T-helper 2 cell treated with Interferon-gamma antibody and Interleukin-4, amounts not matched to agents 100 ng/mL and 5 ng/mL, for 36 hours (primary cell): ENCODE data around the gene FERMT3. TPM values are rescaled to one million over a fixed set of nuclear protein-coding genes. Genes with fewer than 3 reads are reported as not detected.

Experiments
- intact Hi-C: fragments of 100-400 bp; cut with micrococcal nuclease; formaldehyde crosslinking; loops from one replicate; pipeline ENCODE4 v1.15.1; 2023
- total RNA-seq: library from RNA; stranded (reverse); gene quantifications from 2 replicates; pipeline ENCODE4 v1.2.3, GENCODE V29; 2022

FERMT3 gene
- total RNA-seq, 1 donor from 2014 or later: 211 TPM

DNA sequence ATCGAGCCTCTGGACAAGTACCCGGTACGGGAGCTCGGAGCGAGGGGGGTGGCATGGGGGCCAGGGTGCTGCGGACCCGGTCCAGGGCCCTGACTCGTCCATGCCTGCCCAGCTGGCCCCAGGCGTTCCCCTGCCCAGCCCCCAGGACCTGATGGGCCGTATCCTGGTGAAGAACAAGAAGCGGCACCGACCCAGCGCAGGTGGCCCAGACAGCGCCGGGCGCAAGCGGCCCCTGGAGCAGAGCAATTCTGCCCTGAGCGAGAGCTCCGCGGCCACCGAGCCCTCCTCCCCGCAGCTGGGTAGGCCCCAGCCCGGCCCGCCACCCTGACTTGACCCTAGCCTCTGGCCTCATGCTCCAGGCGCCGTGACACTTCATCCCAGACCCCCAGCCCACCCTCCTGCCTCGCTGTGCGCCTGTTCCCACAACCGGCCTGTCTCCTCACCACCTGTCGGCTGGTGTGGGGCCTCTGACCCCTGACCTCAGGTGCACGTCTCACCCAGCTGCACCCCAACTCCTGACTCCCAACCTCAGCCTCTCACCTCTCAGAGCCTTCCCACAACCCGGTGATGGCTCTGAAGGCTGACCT is 52.5 kb downstream of the FERMT3 start:
- intact Hi-C loops: no loop called here

DNA sequence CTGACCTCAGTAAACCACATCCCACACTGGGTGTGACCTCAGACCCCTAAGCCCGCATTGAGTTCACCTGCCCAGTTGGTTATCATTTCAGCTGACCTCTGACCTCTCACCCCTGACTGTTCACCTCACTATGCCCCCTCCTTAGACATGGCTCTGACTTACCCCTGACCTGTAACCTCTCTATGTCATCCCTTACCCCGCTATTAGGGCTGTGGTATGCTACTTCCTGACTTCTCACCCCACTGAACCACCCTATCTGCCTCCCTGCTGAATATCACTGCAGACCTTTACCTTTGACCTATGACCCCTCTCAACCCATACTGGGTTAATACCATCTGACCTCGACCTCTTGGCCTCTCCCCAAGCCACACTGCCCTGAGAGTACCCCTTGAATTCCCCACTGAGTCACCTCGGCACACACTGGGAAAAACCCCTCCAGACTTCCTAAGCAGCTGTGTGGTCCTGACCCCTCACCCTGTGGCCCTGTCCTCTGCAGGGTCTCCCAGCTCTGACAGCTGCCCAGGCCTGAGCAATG is 53.1 kb downstream of the FERMT3 start:
- intact Hi-C loops: no loop called here

DNA sequence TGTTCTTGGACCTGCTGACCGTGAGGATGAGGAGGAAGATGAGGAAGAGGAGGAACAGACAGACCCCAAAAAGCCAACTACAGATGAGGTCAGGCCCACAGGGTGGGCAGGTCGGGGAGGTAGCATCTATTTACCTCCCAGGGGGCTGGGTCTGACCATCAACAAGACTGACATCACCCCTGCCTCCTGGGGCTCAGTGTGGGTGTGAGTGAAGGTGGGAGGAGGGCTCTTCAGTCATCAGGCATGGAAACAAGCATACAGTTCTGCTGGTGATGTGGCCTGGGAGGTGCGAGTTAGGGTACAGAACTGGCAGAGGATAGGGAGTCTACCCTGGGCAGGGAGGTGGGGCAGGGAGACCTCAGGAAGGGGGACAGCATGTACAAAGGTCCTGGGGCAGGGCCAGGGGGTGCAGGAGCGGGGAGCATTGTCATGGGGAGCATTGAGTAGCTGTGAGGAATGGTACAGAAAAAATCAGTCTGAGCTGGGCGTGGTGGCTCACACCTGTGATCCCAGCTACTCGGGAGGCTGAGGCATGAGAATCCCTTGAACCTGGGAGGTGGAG is 53.7 kb downstream of the FERMT3 start:
- intact Hi-C loops: no loop called here

DNA sequence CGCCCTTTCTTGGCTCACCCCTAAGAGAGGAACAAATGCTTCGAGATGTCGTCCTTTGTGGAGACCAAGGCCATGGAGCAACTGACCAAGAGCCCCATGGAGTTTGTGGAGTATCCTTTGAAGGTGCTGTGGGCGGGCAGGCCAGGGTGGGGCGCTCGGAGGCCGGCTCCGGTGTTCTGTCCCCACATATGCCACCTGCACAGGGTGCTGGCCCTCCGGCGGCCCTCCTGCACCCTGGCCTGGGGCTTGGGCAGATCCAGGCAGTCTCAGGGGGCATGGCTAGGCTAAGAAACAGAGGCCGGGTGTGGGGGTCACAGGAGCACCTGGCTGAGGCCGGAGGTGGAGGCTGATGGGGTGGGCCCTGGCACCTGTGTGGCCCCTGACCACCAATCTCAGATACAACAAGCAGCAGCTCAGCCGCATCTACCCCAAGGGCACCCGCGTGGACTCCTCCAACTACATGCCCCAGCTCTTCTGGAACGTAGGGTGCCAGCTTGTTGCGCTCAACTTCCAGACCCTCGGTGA is 55.1 kb downstream of the FERMT3 start:
- intact Hi-C loops: no loop called here

DNA sequence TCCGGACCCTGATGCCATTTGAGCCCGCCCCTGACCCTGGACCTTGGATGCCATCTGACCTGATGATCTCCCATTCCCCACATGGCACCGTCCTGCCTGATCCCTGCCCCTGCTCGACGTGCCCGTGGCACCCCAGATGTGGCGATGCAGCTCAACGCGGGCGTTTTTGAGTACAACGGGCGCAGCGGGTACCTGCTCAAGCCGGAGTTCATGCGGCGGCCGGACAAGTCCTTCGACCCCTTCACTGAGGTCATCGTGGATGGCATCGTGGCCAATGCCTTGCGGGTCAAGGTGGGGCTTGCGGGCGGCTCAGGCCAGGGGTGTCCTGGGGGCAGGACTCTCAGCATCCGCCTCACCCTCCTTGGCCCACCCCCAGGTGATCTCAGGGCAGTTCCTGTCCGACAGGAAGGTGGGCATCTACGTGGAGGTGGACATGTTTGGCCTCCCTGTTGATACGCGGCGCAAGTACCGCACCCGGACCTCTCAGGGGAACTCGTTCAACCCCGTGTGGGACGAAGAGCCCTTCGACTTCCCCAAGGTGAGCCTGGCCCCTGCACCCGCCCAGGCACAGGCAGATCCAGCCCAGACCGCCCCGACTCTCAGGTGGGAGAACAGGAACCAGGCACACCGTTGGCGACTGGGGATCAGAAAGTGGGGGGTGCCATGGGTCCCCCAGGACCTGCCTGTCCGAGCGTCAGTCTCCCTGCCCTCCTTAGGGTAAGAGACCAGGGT is 55.9 kb downstream of the FERMT3 start:
- intact Hi-C loops: no loop called here

DNA sequence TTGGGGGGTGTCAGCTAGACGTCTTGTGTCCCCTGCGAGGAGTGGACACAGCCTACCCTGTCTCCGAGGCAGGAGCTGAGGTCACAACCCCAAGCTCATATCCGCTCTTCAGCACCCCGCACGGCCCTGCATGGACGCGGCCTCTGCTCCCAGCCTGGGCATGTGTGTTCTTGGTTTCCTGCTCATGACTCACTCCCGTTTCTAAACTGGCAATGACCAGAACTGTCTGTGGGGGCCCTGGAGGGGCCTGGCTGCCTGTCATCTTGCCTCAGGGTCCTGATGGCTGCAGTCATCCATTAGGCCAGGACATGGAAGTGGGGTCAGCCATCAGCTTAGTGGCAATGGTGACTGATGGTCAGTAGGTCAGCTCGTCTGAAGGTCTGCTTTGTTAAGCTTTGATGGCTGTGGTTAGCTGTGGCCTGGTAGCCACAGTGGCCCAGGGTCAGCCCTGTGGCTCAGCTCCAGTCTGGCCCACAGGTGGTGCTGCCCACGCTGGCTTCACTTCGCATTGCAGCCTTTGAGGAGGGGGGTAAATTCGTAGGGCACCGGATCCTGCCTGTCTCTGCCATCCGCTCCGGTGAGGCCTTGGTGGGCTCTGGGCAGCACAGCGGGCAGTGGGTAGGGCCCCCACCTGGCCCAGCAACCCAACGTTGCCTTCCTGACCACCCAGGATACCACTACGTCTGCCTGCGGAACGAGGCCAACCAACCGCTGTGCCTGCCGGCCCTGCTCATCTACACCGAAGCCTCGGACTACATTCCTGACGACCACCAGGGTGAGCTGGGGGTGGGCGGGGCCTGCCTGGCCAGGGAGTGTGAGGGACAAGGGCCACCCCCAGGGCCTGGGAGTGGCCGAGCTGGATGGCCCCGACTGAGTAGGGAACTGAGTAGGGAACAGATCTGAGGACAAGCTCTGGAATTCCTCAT is 56.8 kb downstream of the FERMT3 start:
- intact Hi-C loops: no loop called here

DNA sequence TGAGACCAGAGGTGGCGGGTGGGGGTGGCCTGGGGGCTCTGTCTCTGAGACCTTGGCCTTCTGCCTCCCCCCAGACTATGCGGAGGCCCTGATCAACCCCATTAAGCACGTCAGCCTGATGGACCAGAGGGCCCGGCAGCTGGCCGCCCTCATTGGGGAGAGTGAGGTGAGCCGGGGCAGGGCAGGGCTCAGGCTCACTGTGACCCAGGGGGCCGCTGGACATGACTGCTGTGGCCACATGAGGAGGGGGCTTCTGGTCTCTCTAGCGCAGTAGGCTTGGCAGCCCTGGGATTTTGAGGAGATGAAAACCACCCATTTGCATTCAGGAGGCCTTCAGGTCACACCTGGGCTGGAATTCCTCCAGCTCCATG is 57.4 kb downstream of the FERMT3 start:
- intact Hi-C loops: no loop called here

DNA sequence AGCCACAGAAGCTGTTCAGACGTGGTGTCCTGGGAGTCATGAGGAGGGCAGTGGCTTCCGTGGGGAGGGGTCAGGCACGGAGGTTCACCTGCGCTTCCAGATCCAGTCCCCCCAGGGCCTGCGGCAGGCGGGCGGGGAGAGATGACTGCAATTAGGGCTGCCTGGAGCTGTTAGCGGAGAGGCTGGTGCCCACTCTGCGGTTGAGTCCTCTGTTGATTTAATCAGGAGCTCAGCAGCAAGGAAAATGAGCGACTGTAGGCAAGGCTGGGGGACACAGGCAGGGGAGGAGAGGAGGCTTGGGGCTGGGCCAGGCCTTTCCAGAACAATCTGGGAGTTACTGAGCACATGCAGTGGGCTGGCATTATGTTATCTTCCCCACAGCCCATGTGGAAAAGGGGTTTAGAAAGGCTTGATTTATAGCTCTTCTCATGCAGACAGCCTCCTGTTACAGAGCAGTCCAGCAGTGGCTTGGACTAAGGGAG is 57.9 kb downstream of the FERMT3 start:
- intact Hi-C loops: no loop called here

DNA sequence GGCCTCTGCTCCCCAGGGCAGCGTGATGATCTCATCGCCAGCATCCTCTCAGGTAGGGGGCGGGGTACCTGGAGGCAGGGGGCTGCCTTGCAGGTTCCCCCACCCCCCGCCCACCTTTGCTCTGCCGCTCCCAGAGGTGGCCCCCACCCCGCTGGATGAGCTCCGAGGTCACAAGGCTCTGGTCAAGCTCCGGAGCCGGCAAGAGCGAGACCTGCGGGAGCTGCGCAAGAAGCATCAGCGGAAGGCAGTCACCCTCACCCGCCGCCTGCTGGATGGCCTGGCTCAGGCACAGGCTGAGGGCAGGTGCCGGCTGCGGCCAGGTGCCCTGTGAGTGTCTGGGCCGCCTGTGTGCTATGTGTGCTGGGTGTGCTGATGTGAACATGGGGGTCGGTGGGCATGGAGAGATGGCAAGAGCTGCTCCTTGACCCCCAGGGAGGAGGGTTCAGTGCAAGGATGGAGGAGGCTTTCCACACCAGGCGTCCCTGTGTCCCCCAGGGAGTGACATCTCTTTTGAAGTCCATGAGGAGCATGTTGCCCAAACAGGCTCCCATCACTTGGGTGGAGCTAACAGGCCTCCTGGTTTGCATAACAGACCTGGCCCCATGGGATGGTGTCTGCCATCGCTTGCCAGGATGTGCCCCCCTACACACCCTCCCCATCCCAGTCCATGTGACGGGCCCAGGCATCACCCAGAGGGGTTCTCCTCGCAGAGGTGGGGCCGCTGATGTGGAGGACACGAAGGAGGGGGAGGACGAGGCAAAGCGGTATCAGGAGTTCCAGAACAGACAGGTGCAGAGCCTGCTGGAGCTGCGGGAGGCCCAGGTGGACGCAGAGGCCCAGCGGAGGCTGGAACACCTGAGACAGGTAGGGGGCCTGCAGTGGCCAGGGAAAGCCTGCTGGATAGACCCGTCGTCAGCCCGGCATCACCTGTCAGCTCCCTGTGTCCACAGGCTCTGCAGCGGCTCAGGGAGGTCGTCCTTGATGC is 58.9 kb downstream of the FERMT3 start:
- intact Hi-C loops: no loop called here

DNA sequence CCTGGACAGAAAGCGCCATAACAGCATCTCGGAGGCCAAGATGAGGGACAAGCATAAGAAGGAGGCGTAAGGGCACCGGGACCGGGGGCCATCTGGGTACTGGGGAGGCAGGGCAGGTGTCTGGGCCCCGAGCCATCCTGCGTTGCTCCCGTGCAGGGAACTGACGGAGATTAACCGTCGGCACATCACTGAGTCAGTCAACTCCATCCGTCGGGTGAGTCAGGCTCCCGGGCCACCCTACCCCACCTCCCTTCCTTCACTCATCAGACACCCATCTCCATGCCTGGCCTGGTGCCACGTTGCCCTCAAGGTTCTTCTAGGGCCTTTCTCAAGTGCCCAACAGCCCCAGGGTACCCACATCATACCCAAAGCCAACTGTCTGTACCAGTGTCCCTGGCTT is 59.8 kb downstream of the FERMT3 start:
- intact Hi-C loops: no loop called here

DNA sequence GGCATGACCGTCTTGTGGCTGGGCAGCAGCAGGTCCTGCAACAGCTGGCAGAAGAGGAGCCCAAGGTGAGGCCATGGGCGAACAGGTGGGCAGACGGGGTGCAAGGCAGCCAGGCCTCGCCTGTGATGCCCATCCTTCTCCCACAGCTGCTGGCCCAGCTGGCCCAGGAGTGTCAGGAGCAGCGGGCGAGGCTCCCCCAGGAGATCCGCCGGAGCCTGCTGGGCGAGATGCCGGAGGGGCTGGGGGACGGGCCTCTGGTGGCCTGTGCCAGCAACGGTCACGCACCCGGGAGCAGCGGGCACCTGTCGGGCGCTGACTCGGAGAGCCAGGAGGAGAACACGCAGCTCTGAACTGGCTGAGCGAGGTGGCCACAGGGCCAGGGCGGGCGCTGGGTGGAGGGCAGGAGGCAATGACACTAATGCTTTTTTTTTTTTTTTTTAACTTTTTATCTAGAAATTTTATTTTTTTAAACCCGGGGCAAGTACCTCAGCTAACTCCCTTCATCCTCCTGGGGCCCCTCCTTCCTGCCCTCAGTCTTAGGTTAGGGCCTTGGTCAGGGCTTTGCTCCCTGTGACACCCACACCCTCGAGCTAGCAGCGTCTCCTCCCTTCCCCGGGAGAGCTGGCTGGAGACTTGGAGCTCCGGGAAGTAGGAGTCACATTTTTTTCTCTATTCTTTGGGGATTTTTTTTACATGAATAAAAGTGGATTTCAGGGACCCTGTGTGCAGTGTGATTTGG is 60.9 kb downstream of the FERMT3 start:
- intact Hi-C loops: no loop called here

DNA sequence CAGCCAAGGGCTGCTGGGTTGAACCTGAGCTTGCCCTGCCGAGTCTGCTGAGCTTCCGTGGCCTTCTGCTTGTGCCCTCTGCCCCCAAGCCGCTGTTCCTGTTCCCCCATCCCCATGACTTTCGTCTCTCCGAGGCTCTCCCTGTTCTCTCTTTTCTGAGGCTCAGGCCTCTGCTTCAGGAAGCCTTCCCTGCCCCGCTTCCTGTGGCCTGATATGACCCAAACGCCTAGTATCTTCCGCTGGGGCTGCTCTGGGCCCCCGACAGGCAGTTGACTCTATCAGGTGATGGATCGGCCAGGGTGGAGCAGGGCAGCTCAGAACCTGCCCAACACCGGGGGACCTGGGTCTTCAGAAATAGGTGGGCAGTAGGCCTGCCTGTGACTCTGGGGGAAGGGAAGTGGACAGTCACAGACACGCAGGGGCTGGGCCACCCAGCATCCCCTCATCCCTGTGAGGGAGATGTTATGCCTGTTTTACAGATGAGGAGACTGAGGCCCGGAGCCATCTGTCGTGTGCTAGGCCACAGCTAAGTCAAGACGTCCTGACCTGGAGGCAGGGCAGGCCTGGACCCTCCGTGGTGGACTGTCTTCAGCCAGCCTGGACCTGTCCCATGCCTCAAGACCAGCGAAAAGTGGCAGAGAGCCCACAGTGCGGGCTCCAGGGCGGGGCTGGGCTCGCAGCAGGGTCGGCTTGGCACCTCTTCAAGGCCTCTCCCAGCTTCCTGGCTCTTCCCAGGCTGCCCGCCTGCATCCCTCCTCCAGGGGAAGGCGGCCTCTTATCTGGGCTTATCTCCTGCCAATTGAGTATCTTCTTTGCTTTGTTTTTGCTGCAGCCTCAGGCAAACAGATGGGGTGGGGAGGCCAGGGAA is 61.7 kb downstream of the FERMT3 start:
- intact Hi-C loops: loop anchor here (2.0 kb wide), 1 partner anchor 61 kb away; the partner anchor contains the start of gene FERMT3

DNA sequence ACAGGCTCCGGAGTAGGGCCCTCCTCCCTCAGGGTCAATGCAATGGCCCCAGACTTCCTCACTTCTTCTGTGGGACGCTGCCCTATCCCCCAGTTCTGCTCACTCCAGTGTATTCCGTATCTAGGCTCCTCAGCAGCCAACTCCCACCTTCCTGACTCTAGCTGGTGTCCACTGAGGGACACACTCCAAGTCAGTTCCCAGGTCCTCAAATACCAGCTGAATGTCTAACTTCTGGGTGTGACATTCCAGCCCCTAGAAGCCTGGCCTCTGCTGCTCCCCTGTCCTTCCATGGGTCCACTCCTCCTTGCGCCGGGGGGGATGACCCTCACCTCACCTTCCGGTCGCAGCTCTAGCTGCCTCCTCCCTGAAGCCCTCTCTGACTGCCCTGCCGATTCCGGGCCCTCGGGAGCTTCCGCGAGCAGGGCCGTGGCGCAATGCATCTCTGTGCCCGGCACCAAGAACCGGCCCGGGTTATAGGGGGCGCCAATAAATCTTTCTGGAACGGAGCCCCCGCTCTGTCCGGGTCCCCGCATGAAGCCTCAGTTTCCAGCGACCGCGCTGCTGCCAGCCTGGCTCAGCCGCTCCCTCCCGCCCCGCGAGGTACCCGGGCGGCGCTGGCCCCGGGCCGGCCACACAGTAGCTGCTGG is 62.5 kb downstream of the FERMT3 start:
- intact Hi-C loops: loop anchor here (1.0 to 2.0 kb wide), 3 partner anchors 18 to 62 kb away; partner anchors contain the start of genes FERMT3, NUDT22, PLCB3 and TRPT1

DNA sequence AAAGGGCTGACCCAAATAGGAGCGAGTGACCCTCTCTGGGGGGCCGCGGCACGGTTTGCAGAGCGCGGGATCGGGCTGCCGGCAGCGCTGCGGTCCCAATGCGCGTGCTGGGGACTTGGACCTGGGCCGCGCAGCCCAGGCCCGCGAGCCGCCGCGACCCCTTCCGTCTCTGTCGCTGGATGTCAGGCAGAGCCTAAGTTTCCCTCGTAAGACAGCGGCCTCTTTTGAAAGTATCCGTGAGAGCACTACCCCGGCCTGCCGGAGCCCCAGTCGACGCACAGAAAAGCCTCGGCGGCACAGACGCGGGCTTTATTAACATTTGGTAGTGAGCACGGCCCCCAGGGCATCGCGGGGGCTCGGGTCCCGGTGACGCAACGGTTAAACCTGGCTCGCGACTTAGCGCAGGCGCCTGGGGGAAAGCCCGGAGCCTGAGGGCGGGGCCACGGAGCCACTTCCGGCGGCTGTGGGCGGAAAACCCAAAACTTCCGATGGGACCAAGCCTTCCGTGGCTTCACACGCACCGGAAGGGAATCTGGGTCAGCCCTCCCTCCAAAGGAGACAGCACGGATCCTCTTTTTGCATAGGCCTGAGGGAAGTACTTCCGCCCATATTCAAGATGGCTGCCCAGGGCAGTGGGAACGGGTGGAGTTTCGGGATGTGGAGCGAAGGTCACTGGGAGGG is 63.2 kb downstream of the FERMT3 start:
- intact Hi-C loops: loop anchor here (1.0 to 2.0 kb wide), 8 partner anchors 16 to 71 kb away; partner anchors contain the start of genes CCDC88B, ESRRA, FERMT3 and FKBP2
